ENCODE measurements around the gene SESN3.
"Not testable (repeated sequence)": the region's sequence is repeated elsewhere in the genome, so short reads cannot be mapped to it uniquely, and the experiment has no call there.

GRCh38 chr11:95209535-95209934 is 21.5 kb downstream of the SESN3 start:
- not testable (repeated sequence) for TF ChIP-seq POLR2A (IDR thresholded peaks at IDR 0.05)
- TF ChIP-seq, protein P1, sequence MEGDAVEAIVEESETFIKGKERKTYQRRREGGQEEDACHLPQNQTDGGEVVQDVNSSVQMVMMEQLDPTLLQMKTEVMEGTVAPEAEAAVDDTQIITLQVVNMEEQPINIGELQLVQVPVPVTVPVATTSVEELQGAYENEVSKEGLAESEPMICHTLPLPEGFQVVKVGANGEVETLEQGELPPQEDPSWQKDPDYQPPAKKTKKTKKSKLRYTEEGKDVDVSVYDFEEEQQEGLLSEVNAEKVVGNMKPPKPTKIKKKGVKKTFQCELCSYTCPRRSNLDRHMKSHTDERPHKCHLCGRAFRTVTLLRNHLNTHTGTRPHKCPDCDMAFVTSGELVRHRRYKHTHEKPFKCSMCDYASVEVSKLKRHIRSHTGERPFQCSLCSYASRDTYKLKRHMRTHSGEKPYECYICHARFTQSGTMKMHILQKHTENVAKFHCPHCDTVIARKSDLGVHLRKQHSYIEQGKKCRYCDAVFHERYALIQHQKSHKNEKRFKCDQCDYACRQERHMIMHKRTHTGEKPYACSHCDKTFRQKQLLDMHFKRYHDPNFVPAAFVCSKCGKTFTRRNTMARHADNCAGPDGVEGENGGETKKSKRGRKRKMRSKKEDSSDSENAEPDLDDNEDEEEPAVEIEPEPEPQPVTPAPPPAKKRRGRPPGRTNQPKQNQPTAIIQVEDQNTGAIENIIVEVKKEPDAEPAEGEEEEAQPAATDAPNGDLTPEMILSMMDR (IDR thresholded peaks at IDR 0.05) = not testable (repeated sequence)
